Measurements from ENCODE around the gene SGPP2.

Gene SGPP2

GRCh38 chr2:222393733-222394267 lies 30.5 kb upstream of the SGPP2 start:
- H3K4me3 ChIP-seq (ENCODE audit: low read depth, low read length) = no peak overlapping the region
- no peak for DNase-seq (ENCODE audit: low read depth, low spot score)
- TF ChIP-seq CTCF (IDR thresholded peaks at IDR 0.05; ENCODE audit: low read depth, low read length) = no peak
- in situ Hi-C loops (cut with HindIII; ENCODE audit: low sequenced_read_pairs) = no loop called here

DNA sequence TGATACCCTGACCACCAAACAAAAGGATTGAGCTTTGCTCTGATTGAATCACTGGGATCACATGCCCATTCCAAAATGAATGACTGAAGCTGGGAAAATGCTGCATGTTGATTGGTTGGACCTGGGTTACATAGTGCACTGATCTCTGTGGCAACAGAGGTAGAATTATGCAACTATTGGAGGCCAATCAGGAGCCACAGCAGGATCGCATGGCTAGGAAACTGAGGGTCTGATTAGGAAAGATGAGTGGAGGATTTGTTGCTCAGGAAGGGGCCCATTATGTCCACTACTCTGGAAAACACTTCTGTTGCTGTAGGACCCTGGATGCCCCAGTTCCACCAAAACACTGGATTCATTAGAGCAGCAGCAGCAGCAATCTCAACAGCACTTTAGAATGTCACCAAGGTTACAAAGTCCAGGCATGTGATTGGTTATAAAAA lies 25.9 kb upstream of the SGPP2 start:
- TF ChIP-seq CTCF (IDR thresholded peaks at IDR 0.05; ENCODE audit: low read depth, low read length) = no peak
- no peak for DNase-seq (ENCODE audit: low read depth, low spot score)
- in situ Hi-C loops (cut with HindIII; ENCODE audit: low sequenced_read_pairs) = no loop called here
- no peak overlapping the region for H3K4me3 ChIP-seq (ENCODE audit: low read depth, low read length)

GRCh38 chr2:222399038-222399783 lies 25.1 kb upstream of the SGPP2 start:
- DNase-seq (ENCODE audit: low read depth, low spot score) = no peak
- no peak overlapping the region for H3K4me3 ChIP-seq (ENCODE audit: low read depth, low read length)
- in situ Hi-C loops (cut with HindIII; ENCODE audit: low sequenced_read_pairs) = no loop called here
- no peak for TF ChIP-seq CTCF (IDR thresholded peaks at IDR 0.05; ENCODE audit: low read depth, low read length)

- in situ Hi-C loops (cut with HindIII; ENCODE audit: low sequenced_read_pairs) = no loop called here
- TF ChIP-seq CTCF (IDR thresholded peaks at IDR 0.05; ENCODE audit: low read depth, low read length) = no peak
- H3K4me3 ChIP-seq (ENCODE audit: low read depth, low read length) = no peak overlapping the region
- DNase-seq (ENCODE audit: low read depth, low spot score) = no peak
These were observed 20.0 kb upstream of the SGPP2 start for GRCh38 chr2:222404151-222404905.

DNA sequence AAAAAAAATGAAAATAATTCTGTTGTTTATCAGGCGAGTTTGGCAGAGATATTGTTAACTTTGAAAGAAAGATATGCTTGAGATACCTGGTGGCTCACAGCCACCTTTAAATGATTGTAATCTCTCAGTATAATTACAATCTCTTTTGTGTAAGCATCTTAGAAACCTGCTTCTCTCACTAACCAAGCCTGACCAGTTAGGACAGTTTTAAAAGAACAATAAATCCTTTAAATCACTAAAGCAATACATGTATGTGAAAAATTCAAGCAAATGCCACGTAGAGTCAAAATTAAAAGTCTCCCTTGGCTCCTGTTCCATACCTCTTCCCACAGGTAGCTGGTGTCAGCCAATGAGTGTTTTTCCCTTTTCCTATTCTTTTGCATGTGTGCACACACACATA lies 15.7 kb upstream of the SGPP2 start:
- in situ Hi-C loops (cut with HindIII; ENCODE audit: low sequenced_read_pairs) = no loop called here

More for the DNA sequence above, 15.7 kb upstream of the SGPP2 start:
- TF ChIP-seq CTCF (IDR thresholded peaks at IDR 0.05; ENCODE audit: low read depth, low read length) = no peak
- H3K4me3 ChIP-seq (ENCODE audit: low read depth, low read length) = no peak overlapping the region
- DNase-seq (ENCODE audit: low read depth, low spot score) = no peak
